HG03175 (cell line): Measurements from ENCODE around the gene KLHL10.

ENCODE experiments used
- ATAC-seq: cut with Tn5 transposase; IDR thresholded peaks from one replicate; pipeline ENCODE4 v1.9.1; 2021; ENCODE audit warnings: mild to moderate bottlenecking, moderate library complexity; ENCODE audit not compliant: unreplicated experiment

The KLHL10 gene

DNA sequence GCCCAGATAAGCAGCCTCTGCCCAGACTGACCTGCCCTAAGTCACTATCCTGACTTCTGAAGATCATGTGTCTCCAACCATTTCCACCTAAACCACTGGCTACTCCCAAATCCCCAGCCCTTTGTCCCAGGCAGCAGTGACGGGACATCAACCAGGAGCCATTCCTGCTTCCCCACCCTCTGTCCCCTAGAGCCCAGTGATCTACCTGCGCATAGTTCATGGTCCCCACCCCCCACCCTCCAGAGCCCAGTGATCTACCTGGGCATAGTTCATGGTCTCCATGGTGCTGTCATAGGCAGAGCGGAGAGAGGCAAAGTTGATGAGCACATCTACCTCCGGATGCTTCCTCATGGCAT is 54.4 kb downstream of the KLHL10 start:
- no peak for ATAC-seq

DNA sequence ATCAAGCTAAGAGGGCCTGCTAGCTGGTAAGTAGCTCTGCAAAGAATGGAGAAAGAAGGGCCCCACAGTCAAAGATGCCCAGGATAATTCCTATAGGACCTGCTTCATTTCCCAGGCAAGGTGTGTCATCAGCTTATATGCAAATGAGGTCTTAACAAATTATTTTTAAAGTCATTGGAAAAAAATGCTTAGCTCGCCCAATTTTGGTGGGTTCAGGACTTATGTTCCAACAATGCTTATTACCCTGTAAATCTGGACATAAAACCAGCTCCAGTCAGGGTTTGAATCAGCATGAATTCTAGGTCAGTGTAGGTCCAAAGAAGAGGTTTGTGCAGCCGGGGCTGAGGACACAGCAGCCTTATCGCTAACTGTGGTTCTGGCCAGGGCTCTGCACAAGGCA is 55.8 kb downstream of the KLHL10 start:
- ATAC-seq = no peak

DNA sequence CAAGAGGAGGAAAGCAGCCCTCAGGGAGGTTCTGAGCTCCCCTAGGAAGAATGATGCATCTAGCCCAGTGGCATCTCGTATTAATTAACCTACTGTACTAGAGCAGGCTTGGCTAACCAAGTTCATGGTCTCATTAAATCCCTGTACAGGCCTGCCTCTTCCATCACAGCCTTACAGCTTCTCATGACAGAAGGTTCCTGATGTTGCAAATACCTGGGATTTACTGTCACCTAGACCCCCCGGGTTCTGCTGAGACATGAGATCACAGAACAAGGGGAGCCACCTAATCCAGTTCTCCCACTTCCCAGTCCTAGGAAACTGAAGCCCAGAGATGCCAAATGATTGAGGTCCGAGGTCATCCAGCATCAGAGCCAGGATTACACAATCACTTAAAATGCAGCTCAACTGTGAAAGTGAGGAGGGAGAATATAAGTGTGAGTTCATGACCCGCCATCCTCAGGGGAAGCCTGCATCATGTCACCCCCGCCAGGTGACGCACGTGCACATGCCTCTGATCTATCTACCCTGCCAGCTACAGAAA is 57.2 kb downstream of the KLHL10 start:
- no peak for ATAC-seq

GRCh38 chr17:41895617-41896016 is 58.0 kb downstream of the KLHL10 start:
- no peak for ATAC-seq

DNA sequence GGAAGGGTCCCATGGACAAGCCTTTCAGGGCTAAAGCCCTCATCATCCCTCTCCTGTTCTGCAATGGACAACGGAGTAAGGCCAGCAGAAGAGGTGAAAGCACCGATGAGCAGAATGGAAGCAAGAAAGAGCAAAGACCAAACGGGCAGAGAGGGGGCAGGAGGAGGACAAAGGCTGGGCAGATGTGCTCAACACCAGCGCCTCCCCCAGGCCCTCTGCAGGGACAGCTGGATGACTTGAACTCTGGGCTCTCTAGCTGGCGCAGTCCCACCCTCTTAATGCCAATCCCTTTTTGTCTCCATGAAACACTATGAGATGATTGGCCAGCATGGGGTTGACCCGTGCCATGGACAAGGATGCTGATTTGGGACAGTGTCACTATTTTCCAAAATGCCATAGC is 59.1 kb downstream of the KLHL10 start:
- ATAC-seq = no peak
